ENCODE results near the gene PRR7.

Gene PRR7

GRCh38 chr5:177487975-177488374 is 41.4 kb downstream of the PRR7 start:
- no peak overlapping the region for H3K9ac ChIP-seq (ENCODE audit: low read depth in 1 of 2, low read length in 2 of 2)
- H3K36me3 ChIP-seq (ENCODE audit: control insufficient read depth in 1 of 2, insufficient read depth in 2 of 2, low read length in 2 of 2): peaks cover 6 to 19% of the 10 kb centered on the region in 2 donors
- no peaks in the 10 kb centered on the region for H3K9me3 ChIP-seq (ENCODE audit: control insufficient read depth in 1 of 2, low read length in 2 of 2)
- peaks cover 0 to 4% of the 10 kb centered on the region in 2 donors for H3K4me1 ChIP-seq (ENCODE audit: control insufficient read depth in 1 of 2, insufficient read depth in 2 of 2, low read length in 2 of 2)
- H3K4me3 ChIP-seq (ENCODE audit: low read depth in 1 of 2, low read length in 2 of 2): no peak overlapping the region
- H3K27ac ChIP-seq (ENCODE audit: low read depth, low read length): no peak overlapping the region
- H3K27me3 ChIP-seq (ENCODE audit: control insufficient read depth in 1 of 2, insufficient read depth in 2 of 2, low read length in 2 of 2): no peaks in the 10 kb centered on the region

- peaks cover 6 to 13% of the 10 kb centered on the region in 2 donors for H3K36me3 ChIP-seq (ENCODE audit: control insufficient read depth in 1 of 2, insufficient read depth in 2 of 2, low read length in 2 of 2)
Measured at GRCh38 chr5:177489119-177489716, 42.6 kb downstream of the PRR7 start.

GRCh38 chr5:177490311-177490991 is 43.8 kb downstream of the PRR7 start:
- H3K36me3 ChIP-seq (ENCODE audit: control insufficient read depth in 1 of 2, insufficient read depth in 2 of 2, low read length in 2 of 2): peaks cover 6 to 13% of the 10 kb centered on the region in 2 donors
- no peaks in the 10 kb centered on the region for H3K27me3 ChIP-seq (ENCODE audit: control insufficient read depth in 1 of 2, insufficient read depth in 2 of 2, low read length in 2 of 2)
- H3K9me3 ChIP-seq (ENCODE audit: control insufficient read depth in 1 of 2, low read length in 2 of 2): no peaks in the 10 kb centered on the region
- no peak overlapping the region for H3K9ac ChIP-seq (ENCODE audit: low read depth in 1 of 2, low read length in 2 of 2)
- H3K27ac ChIP-seq (ENCODE audit: low read depth, low read length): no peak overlapping the region
- no peak overlapping the region for H3K4me3 ChIP-seq (ENCODE audit: low read depth in 1 of 2, low read length in 2 of 2)
- peaks cover 6 to 19% of the 10 kb centered on the region in 2 donors for H3K4me1 ChIP-seq (ENCODE audit: control insufficient read depth in 1 of 2, insufficient read depth in 2 of 2, low read length in 2 of 2)

More at GRCh38 chr5:177489119-177489716, 42.6 kb downstream of the PRR7 start:
- H3K27ac ChIP-seq (ENCODE audit: low read depth, low read length): no peak overlapping the region
- no peak overlapping the region for H3K4me3 ChIP-seq (ENCODE audit: low read depth in 1 of 2, low read length in 2 of 2)
- H3K9ac ChIP-seq (ENCODE audit: low read depth in 1 of 2, low read length in 2 of 2): no peak overlapping the region
- H3K4me1 ChIP-seq (ENCODE audit: control insufficient read depth in 1 of 2, insufficient read depth in 2 of 2, low read length in 2 of 2): peaks cover 0 to 9% of the 10 kb centered on the region in 2 donors
- no peaks in the 10 kb centered on the region for H3K9me3 ChIP-seq (ENCODE audit: control insufficient read depth in 1 of 2, low read length in 2 of 2)
- H3K27me3 ChIP-seq (ENCODE audit: control insufficient read depth in 1 of 2, insufficient read depth in 2 of 2, low read length in 2 of 2): no peaks in the 10 kb centered on the region

- no peak overlapping the region for H3K4me3 ChIP-seq (ENCODE audit: low read depth in 1 of 2, low read length in 2 of 2)
- H3K27ac ChIP-seq (ENCODE audit: low read depth, low read length): no peak overlapping the region
- H3K36me3 ChIP-seq (ENCODE audit: control insufficient read depth in 1 of 2, insufficient read depth in 2 of 2, low read length in 2 of 2): peaks cover 6 to 13% of the 10 kb centered on the region in 2 donors
- H3K9ac ChIP-seq (ENCODE audit: low read depth in 1 of 2, low read length in 2 of 2): no peak overlapping the region
- no peaks in the 10 kb centered on the region for H3K27me3 ChIP-seq (ENCODE audit: control insufficient read depth in 1 of 2, insufficient read depth in 2 of 2, low read length in 2 of 2)
- peaks cover 6 to 24% of the 10 kb centered on the region in 2 donors for H3K4me1 ChIP-seq (ENCODE audit: control insufficient read depth in 1 of 2, insufficient read depth in 2 of 2, low read length in 2 of 2)
- H3K9me3 ChIP-seq (ENCODE audit: control insufficient read depth in 1 of 2, low read length in 2 of 2): no peaks in the 10 kb centered on the region
Measured at GRCh38 chr5:177490992-177491391, 44.4 kb downstream of the PRR7 start.

GRCh38 chr5:177491429-177491945 is 44.9 kb downstream of the PRR7 start:
- H3K4me3 ChIP-seq (ENCODE audit: low read depth in 1 of 2, low read length in 2 of 2): no peak overlapping the region
- H3K9ac ChIP-seq (ENCODE audit: low read depth in 1 of 2, low read length in 2 of 2): no peak overlapping the region
- no peaks in the 10 kb centered on the region for H3K27me3 ChIP-seq (ENCODE audit: control insufficient read depth in 1 of 2, insufficient read depth in 2 of 2, low read length in 2 of 2)
- peaks cover 6 to 29% of the 10 kb centered on the region in 2 donors for H3K4me1 ChIP-seq (ENCODE audit: control insufficient read depth in 1 of 2, insufficient read depth in 2 of 2, low read length in 2 of 2)
- H3K36me3 ChIP-seq (ENCODE audit: control insufficient read depth in 1 of 2, insufficient read depth in 2 of 2, low read length in 2 of 2): peaks cover 6 to 13% of the 10 kb centered on the region in 2 donors
- no peaks in the 10 kb centered on the region for H3K9me3 ChIP-seq (ENCODE audit: control insufficient read depth in 1 of 2, low read length in 2 of 2)
- H3K27ac ChIP-seq (ENCODE audit: low read depth, low read length): no peak overlapping the region

GRCh38 chr5:177491983-177492746 is 45.6 kb downstream of the PRR7 start:
- Histone ChIP-seq H3K36me3 (ENCODE audit: control insufficient read depth in 1 of 2, insufficient read depth in 2 of 2, low read length in 2 of 2) (peaks cover 6 to 13% of the 10 kb centered on the region in 2 donors), H3K4me3 (ENCODE audit: low read depth in 1 of 2, low read length in 2 of 2) (no peak overlapping the region)

GRCh38 chr5:177492841-177493240 is 46.2 kb downstream of the PRR7 start:
- Histone ChIP-seq H3K36me3 (ENCODE audit: control insufficient read depth in 1 of 2, insufficient read depth in 2 of 2, low read length in 2 of 2) (peaks cover 1 to 10% of the 10 kb centered on the region in 2 donors), H3K9ac (ENCODE audit: low read depth in 1 of 2, low read length in 2 of 2) (no peak overlapping the region), H3K4me1 (ENCODE audit: control insufficient read depth in 1 of 2, insufficient read depth in 2 of 2, low read length in 2 of 2) (peaks cover 8 to 33% of the 10 kb centered on the region in 2 donors), H3K4me3 (ENCODE audit: low read depth in 1 of 2, low read length in 2 of 2) (no peak overlapping the region), H3K27ac (ENCODE audit: low read depth, low read length) (no peak overlapping the region), H3K9me3 (ENCODE audit: control insufficient read depth in 1 of 2, low read length in 2 of 2) (no peaks in the 10 kb centered on the region), H3K27me3 (ENCODE audit: control insufficient read depth in 1 of 2, insufficient read depth in 2 of 2, low read length in 2 of 2) (peaks cover 0 to under 1% of the 10 kb centered on the region in 2 donors)

More at GRCh38 chr5:177491983-177492746, 45.6 kb downstream of the PRR7 start:
- no peak overlapping the region for H3K9ac ChIP-seq (ENCODE audit: low read depth in 1 of 2, low read length in 2 of 2)
- no peaks in the 10 kb centered on the region for H3K9me3 ChIP-seq (ENCODE audit: control insufficient read depth in 1 of 2, low read length in 2 of 2)
- H3K4me1 ChIP-seq (ENCODE audit: control insufficient read depth in 1 of 2, insufficient read depth in 2 of 2, low read length in 2 of 2): peaks cover 6 to 31% of the 10 kb centered on the region in 2 donors
- H3K27me3 ChIP-seq (ENCODE audit: control insufficient read depth in 1 of 2, insufficient read depth in 2 of 2, low read length in 2 of 2): no peaks in the 10 kb centered on the region
- H3K27ac ChIP-seq (ENCODE audit: low read depth, low read length): no peak overlapping the region

GRCh38 chr5:177493795-177494345 is 47.3 kb downstream of the PRR7 start:
- no peak overlapping the region for H3K4me3 ChIP-seq (ENCODE audit: low read depth in 1 of 2, low read length in 2 of 2)
- H3K9me3 ChIP-seq (ENCODE audit: control insufficient read depth in 1 of 2, low read length in 2 of 2): no peaks in the 10 kb centered on the region
- peaks cover 0 to 4% of the 10 kb centered on the region in 2 donors for H3K36me3 ChIP-seq (ENCODE audit: control insufficient read depth in 1 of 2, insufficient read depth in 2 of 2, low read length in 2 of 2)
- peaks cover 12 to 40% of the 10 kb centered on the region in 2 donors for H3K4me1 ChIP-seq (ENCODE audit: control insufficient read depth in 1 of 2, insufficient read depth in 2 of 2, low read length in 2 of 2)
- H3K9ac ChIP-seq (ENCODE audit: low read depth in 1 of 2, low read length in 2 of 2): peak overlapping the region in 1 of 2 donors; percentile 27
- H3K27me3 ChIP-seq (ENCODE audit: control insufficient read depth in 1 of 2, insufficient read depth in 2 of 2, low read length in 2 of 2): peaks cover 8 to 10% of the 10 kb centered on the region in 2 donors
- H3K27ac ChIP-seq (ENCODE audit: low read depth, low read length): no peak overlapping the region

GRCh38 chr5:177494346-177495195 is 48.0 kb downstream of the PRR7 start:
- peaks cover 12 to 36% of the 10 kb centered on the region in 2 donors for H3K4me1 ChIP-seq (ENCODE audit: control insufficient read depth in 1 of 2, insufficient read depth in 2 of 2, low read length in 2 of 2)
- peak overlapping the region; percentile 56 for H3K27ac ChIP-seq (ENCODE audit: low read depth, low read length)
- H3K27me3 ChIP-seq (ENCODE audit: control insufficient read depth in 1 of 2, insufficient read depth in 2 of 2, low read length in 2 of 2): peaks cover 8 to 10% of the 10 kb centered on the region in 2 donors
- no peak overlapping the region for H3K4me3 ChIP-seq (ENCODE audit: low read depth in 1 of 2, low read length in 2 of 2)
- H3K36me3 ChIP-seq (ENCODE audit: control insufficient read depth in 1 of 2, insufficient read depth in 2 of 2, low read length in 2 of 2): no peaks in the 10 kb centered on the region
- no peaks in the 10 kb centered on the region for H3K9me3 ChIP-seq (ENCODE audit: control insufficient read depth in 1 of 2, low read length in 2 of 2)
- peak overlapping the region in 1 of 2 donors; percentile 27 for H3K9ac ChIP-seq (ENCODE audit: low read depth in 1 of 2, low read length in 2 of 2)

Data from duodenal mucosa (tissue), 2 donors.